ENCODE measurements around the gene CCDC88A. TPM values are rescaled to one million over a fixed set of nuclear protein-coding genes. Genes with fewer than 3 reads are reported as not detected.
"Not testable (repeated sequence)": the region's sequence is repeated elsewhere in the genome, so short reads cannot be mapped to it uniquely, and the experiment has no call there.

The CCDC88A gene
- total and polyA plus RNA-seq, 8 donors, result 10.2 to 30.1 (median 18.8) TPM

DNA sequence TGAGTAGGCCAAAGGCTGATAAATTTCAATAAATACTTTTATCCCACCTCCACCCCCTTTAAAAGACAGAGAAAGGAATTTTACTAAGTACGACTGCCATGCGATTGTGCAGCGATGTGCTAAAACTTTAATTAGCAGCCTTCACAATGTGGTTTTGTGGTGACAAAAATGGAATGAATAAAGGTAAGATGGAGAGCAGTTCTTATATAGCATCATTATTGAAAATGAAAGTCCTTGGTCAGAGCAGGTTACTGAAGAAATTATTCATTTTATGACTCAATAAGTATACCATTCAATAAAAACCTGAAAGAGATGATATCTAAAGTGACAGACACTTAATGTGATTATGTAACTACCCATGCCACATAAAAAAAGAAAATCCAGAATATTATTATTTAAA is 117.4 kb downstream of the CCDC88A start:
- H3K27ac ChIP-seq, result no peak overlapping the region
- H3K4me3 ChIP-seq, result no peak overlapping the region
- H3K27me3 ChIP-seq, result no peaks in the 10 kb centered on the region
- 96 to 99% methylated on average over 3 of the region's 3 CpGs for WGBS, 2 donors
- H3K36me3 ChIP-seq, result no peaks in the 10 kb centered on the region
- no peaks in the 10 kb centered on the region for H3K4me1 ChIP-seq
- DNase-seq (no peak), ATAC-seq (no peak), FAIRE-seq (no peak)
- TF ChIP-seq, protein P1, sequence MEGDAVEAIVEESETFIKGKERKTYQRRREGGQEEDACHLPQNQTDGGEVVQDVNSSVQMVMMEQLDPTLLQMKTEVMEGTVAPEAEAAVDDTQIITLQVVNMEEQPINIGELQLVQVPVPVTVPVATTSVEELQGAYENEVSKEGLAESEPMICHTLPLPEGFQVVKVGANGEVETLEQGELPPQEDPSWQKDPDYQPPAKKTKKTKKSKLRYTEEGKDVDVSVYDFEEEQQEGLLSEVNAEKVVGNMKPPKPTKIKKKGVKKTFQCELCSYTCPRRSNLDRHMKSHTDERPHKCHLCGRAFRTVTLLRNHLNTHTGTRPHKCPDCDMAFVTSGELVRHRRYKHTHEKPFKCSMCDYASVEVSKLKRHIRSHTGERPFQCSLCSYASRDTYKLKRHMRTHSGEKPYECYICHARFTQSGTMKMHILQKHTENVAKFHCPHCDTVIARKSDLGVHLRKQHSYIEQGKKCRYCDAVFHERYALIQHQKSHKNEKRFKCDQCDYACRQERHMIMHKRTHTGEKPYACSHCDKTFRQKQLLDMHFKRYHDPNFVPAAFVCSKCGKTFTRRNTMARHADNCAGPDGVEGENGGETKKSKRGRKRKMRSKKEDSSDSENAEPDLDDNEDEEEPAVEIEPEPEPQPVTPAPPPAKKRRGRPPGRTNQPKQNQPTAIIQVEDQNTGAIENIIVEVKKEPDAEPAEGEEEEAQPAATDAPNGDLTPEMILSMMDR (IDR thresholded peaks at IDR 0.05), result no peak
- intact Hi-C loops (cut with DNase I), result no loop called here
- H3K9me3 ChIP-seq, result no peaks in the 10 kb centered on the region

DNA sequence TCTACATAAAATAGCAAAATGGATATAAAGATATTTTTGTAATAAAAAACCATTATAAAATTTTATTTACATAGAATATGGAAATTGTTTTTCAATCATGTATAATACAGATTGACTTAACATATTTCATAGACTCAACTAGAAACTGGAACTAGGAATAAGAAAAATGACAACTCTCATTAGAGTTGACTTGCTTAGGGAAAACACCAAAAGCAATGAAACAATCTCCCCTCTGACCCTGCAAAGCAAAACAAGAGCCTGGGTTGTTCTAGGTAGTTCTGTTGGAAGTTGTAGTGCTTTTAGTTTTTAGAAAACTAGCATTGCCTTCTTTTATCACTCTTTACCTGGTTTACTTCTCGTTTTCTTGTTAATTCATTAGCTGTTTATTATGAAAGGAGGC is 118.4 kb downstream of the CCDC88A start:
- DNase-seq, result no peak
- no peaks in the 10 kb centered on the region for H3K27me3 ChIP-seq
- no peaks in the 10 kb centered on the region for H3K9me3 ChIP-seq
- H3K36me3 ChIP-seq, result no peaks in the 10 kb centered on the region
- no peak overlapping the region for H3K4me3 ChIP-seq
- H3K27ac ChIP-seq, result no peak overlapping the region
- H3K4me1 ChIP-seq, result no peaks in the 10 kb centered on the region
- TF ChIP-seq, protein P1 (IDR thresholded peaks at IDR 0.05), result no peak
- no peak for ATAC-seq
- no peak for FAIRE-seq
- intact Hi-C loops (cut with DNase I), result no loop called here
- 85 to 94% methylated on average over 1 of the region's 1 CpG for WGBS, 2 donors

DNA sequence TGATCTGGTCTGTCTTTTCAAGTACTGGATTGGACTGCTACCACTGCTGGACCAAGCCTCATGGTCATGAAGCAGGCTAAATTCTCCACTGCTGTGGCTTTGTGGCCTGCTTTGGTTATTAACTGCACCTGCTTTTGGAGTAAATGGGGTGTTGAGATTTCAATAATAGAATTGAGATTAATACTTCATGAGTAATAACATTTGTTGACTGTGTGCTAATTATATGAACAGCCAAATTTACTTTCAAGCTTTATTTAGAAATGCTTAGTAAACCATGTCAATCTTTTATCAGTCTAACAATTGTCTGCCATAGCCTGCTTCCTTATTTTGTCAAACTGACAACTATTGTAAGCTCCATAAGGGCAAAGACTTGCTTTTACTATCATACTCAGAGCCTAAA is 123.3 kb downstream of the CCDC88A start:
- ATAC-seq (no peak), FAIRE-seq (no peak), DNase-seq (no peak)
- Histone ChIP-seq H3K27ac (no peak overlapping the region), H3K4me1 (peaks cover 0 to 9% (median 0%) of the 10 kb centered on the region in 3 donors), H3K9me3 (no peaks in the 10 kb centered on the region), H3K27me3 (no peaks in the 10 kb centered on the region), H3K4me3 (no peak overlapping the region), H3K36me3 (no peaks in the 10 kb centered on the region)
- TF ChIP-seq, protein P1 (IDR thresholded peaks at IDR 0.05), result no peak
- intact Hi-C loops (cut with DNase I), result no loop called here

DNA sequence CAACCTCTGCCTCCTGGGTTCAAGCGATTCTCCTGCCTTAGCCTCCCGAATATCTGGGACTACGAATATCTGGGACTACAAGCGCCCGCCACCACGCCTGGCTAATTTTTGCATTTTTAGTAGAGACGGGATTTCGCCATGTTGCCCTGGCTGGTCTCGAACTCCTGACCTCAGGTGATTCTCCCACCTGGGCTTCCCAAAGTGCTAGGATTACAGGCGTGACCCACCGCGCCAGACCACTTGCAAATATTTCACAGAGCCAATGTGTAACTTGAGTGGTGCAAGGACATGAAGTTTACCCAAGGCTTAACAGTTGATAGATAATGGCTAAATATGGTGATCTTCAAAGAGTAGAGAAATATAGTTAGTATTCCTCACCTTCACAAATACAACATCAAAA is 136.6 kb downstream of the CCDC88A start:
- H3K27ac ChIP-seq, result peak overlapping the region in 1 of 4 donors; percentile 99
- peak overlapping the region; percentile 64 to 86 (median 80) for H3K4me3 ChIP-seq
- H3K36me3 ChIP-seq, result no peaks in the 10 kb centered on the region
- DNase-seq (no peak), ATAC-seq (no peak), FAIRE-seq (no peak)
- TF ChIP-seq, protein P1 (IDR thresholded peaks at IDR 0.05), result no peak
- no peaks in the 10 kb centered on the region for H3K9me3 ChIP-seq
- WGBS, 2 donors, result 59 to 80% methylated on average over 12 of the region's 12 CpGs
- H3K4me1 ChIP-seq, result peaks cover 4 to 15% (median 5%) of the 10 kb centered on the region in 3 donors
- intact Hi-C loops (cut with DNase I), result no loop called here
- no peaks in the 10 kb centered on the region for H3K27me3 ChIP-seq

DNA sequence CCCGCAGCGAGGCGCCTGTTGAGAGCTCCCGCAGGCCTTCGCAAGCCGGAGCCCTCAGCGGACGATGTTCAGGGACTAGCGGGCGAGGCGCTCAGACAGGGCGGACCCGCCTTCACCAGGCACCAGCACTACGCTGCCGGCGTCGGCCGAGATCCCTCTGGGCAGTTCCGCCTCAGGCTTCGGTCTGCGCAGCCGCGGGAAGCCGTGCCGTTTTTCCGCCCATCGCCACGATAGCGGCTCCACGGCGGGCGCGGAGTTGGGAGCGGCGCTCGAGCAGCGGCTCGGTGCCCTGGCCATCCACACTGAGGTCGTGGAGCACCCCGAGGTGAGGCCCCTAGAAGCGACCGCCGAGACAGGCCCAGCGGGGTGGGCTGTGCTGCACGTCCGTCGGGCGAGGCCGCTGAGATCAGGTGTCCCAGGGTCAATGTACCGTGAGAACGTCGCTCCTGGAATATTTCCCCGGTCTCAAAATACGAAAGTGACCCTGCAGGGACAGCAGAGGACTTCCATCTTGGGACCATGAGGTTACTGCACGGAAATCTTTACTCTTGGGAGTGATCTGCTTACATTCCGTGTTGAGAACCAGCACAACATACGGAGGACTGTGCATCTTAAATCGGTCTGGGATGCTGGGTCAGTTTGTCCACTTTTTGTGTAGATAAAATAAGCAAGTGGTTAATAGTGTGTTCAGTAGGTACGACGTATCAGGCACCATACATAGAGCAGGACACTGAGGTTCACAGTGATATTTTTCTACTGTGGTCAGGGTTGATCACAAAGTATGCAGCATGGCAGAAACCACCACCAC is 137.3 kb downstream of the CCDC88A start:
- no peak for FAIRE-seq

DNA sequence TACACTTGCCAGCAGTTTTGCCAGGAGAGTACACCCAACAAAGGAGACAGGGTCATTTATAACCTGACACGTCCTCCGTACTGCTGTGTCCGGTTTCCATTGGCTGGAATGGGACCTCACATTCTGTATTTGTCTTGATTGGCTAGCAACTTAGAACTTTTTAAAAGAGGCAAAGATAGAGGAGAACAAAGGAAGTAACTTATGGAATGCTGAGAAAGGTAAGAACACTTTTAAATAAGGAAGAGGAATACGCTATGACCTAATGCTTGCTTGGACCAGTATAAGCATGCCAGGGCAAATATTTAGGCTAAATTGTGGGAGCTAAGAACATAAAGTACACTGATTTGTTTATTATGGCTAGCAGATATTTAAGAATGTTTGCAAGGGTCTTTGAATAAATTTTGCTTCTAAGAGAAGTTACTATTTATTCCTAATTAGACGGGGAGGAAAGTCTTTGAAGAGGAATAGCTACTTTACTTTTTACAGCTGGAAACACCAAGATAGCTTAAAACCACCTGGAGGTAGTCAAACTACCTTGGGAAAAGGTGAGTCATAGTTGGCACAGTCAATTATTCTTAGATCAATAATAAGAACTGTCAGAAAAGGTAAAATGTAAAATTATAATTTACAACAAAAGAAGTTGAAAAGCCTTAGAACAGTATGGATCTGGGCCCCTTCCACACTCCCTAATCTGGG is 138.7 kb downstream of the CCDC88A start:
- not testable (repeated sequence) for FAIRE-seq
- 59 to 74% methylated on average over 5 of the region's 5 CpGs for WGBS, 2 donors
- H3K4me3 ChIP-seq, result peak overlapping the region in 1 of 4 donors; percentile 81

More for the DNA sequence above, 137.3 kb downstream of the CCDC88A start:
- H3K4me3 ChIP-seq, result peak overlapping the region; percentile 64 to 86 (median 80)
- ATAC-seq (peak; percentile 94 to 97 (median 94)), DNase-seq (peak; percentile 86 to 97 (median 90))
- H3K4me1 ChIP-seq, result peaks cover 0 to 13% (median 4%) of the 10 kb centered on the region in 3 donors
- TF ChIP-seq, protein P1 (IDR thresholded peaks at IDR 0.05), result no peak
- no peaks in the 10 kb centered on the region for H3K27me3 ChIP-seq
- peak overlapping the region; percentile 92 to 99 (median 95) for H3K27ac ChIP-seq
- H3K36me3 ChIP-seq, result no peaks in the 10 kb centered on the region
- intact Hi-C loops (cut with DNase I), result no loop called here
- no peaks in the 10 kb centered on the region for H3K9me3 ChIP-seq
- 1% methylated on average over 55 to 60 of the region's 60 CpGs for WGBS, 2 donors

DNA sequence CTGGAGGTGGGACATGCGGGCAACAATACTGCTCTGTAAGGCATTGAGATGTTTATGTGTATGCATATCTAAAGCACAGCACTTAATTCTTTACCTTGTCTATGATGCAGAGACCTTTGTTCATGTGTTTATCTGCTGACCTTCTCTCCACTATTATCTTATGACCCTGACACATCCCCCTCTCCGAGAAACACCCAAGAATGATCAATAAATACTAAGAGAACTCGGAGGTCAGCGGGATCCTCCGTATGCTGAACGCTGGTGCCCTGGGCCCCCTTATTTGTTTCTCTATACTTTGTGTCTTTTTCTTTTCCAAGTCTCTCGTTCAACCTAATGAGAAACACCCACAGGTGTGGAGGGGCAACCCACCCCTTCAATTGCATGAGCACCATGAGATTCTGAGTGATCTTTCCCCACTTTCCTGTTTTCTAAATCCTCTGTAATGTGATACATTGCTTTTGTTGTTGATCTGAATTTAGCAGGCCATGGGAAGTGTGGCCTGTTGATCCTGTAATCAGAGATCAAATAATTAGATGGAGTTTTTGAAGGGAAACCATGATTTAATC is 139.7 kb downstream of the CCDC88A start:
- H3K27ac ChIP-seq, H3K27me3 ChIP-seq, H3K4me3 ChIP-seq, ATAC-seq, H3K36me3 ChIP-seq, H3K9me3 ChIP-seq, H3K4me1 ChIP-seq, FAIRE-seq, DNase-seq: not testable (repeated sequence)
- intact Hi-C loops (cut with DNase I), result loop anchor here in 1 of 3 donors (10.0 kb wide), 1 partner anchor 155 kb away; no protein-coding TSS in a partner anchor
- 67 to 70% methylated on average over 7 of the region's 7 CpGs for WGBS, 2 donors

More for the DNA sequence above, 138.7 kb downstream of the CCDC88A start:
- ATAC-seq, result peak; percentile 20 to 50 (median 42)
- H3K36me3 ChIP-seq; H3K27me3 ChIP-seq; intact Hi-C loops (cut with DNase I); DNase-seq; H3K9me3 ChIP-seq: not testable (repeated sequence)
- Histone ChIP-seq H3K27ac (peak overlapping the region; percentile 92 to 99 (median 95)), H3K4me1 (peaks cover 0 to 13% (median 4%) of the 10 kb centered on the region in 3 donors)

All from pancreas (tissue), 10 donors.